Caco-2 (cell line): ENCODE measurements around the gene ARMCX2. TPM values are rescaled to one million over a fixed set of nuclear protein-coding genes. Genes with fewer than 3 reads are reported as not detected.

Source experiments
- BruUV-seq: library from RNA; stranded (reverse); fragments of 400-500 nt; replicated peaks from 2 replicates; lab custom pipeline; 2021; lab: Mats Ljungman, UMichigan
- CTCF ChIA-PET: fragments of 300-600 bp; sonication (Branson Sonifier 250); formaldehyde crosslinking; loops from one replicate; lab custom pipeline; 2022; ENCODE audit warnings: antibody characterized with exemption; lab: Charles Lee
- POLR2A ChIA-PET: fragments of 300-600 bp; sonication (Branson Sonifier 250); formaldehyde crosslinking; loops from one replicate; lab custom pipeline; 2022; ENCODE audit warnings: antibody characterized with exemption; lab: Charles Lee
- DNase-seq, 2 experiments: peaks; one replicate each; pipeline versions ENCODE4 v3.0.0 to v3.0.0-alpha.2; 2020 to 2022
- H3K27me3 ChIP-seq: replicated peaks from 2 replicates; pipeline ENCODE4 v1.6.0; 2011; ENCODE audit warnings: low read length; ENCODE audit not compliant: control insufficient read depth, insufficient read depth
- H3K36me3 ChIP-seq: 2 replicates; pipeline ENCODE4 v1.5.1; 2011; ENCODE audit warnings: low read length; ENCODE audit not compliant: control insufficient read depth, insufficient read depth
- H3K4me1 ChIP-seq: fragments of 250-450 bp; sonication (Bioruptor Pico); 2 replicates; pipeline ENCODE4 v1.5.1; 2020; ENCODE audit warnings: mild to moderate bottlenecking
- H3K4me3 ChIP-seq: 2 replicates; pipeline ENCODE4 v1.5.1; 2011; ENCODE audit warnings: low read depth, mild to moderate bottlenecking, control low read depth, low read length
- H3K9me3 ChIP-seq: fragments of 250-450 bp; sonication (Bioruptor Pico); 2 replicates; pipeline ENCODE4 v1.5.1; 2020; ENCODE audit warnings: mild to moderate bottlenecking, moderate library complexity
- H3K27ac Mint-ChIP-seq: one replicate; pipeline ENCODE4 v1.8.0; 2022; ENCODE audit warnings: mixed read lengths; ENCODE audit not compliant: unreplicated experiment
- H3K27me3 Mint-ChIP-seq: one replicate; pipeline ENCODE4 v1.8.0; 2022; ENCODE audit warnings: mixed read lengths; ENCODE audit not compliant: insufficient read depth, unreplicated experiment
- H3K36me3 Mint-ChIP-seq: one replicate; pipeline ENCODE4 v1.8.0; 2022; ENCODE audit warnings: mild to moderate bottlenecking, mixed read lengths; ENCODE audit not compliant: insufficient read depth, unreplicated experiment
- H3K4me1 Mint-ChIP-seq: one replicate; pipeline ENCODE4 v1.8.0; 2022; ENCODE audit warnings: low read depth, mixed read lengths; ENCODE audit not compliant: unreplicated experiment
- H3K4me3 Mint-ChIP-seq: one replicate; pipeline ENCODE4 v1.8.0; 2022; ENCODE audit warnings: mild to moderate bottlenecking, moderate library complexity, mixed read lengths; ENCODE audit not compliant: unreplicated experiment
- H3K9me3 Mint-ChIP-seq: one replicate; pipeline ENCODE4 v1.8.0; 2022; ENCODE audit warnings: mixed read lengths; ENCODE audit not compliant: unreplicated experiment
- intact Hi-C: fragments of 100-400 bp; cut with micrococcal nuclease; formaldehyde crosslinking; loops from one replicate; pipeline ENCODE4 v1.10.0; 2022; ENCODE audit not compliant: unreplicated experiment
- total RNA-seq: library from RNA; stranded (reverse); gene quantifications from 2 replicates; pipeline ENCODE4 v1.2.3, GENCODE V29; 2022
- TF ChIP-seq, protein P1 (sequence below), 2 experiments: fragments of 200-600 bp in 1 of 2; IDR thresholded peaks; 1 replicate in 1 of 2; 2 replicates in 1 of 2; pipeline versions ENCODE4 v1.5.1 to v1.8.0; 2011 to 2022; ENCODE audit warnings: antibody characterized with exemption in 1 of 2, control low read depth in 1 of 2, inconsistent platforms in 1 of 2, low read depth in 1 of 2, low read length in 1 of 2, mild to moderate bottlenecking in 1 of 2, moderate library complexity in 1 of 2; ENCODE audit not compliant: insufficient read depth in 1 of 2, severe bottlenecking in 1 of 2, unreplicated experiment in 1 of 2

The ARMCX2 gene
- total RNA-seq, 1 experiment from 2014 or later = not detected

DNA sequence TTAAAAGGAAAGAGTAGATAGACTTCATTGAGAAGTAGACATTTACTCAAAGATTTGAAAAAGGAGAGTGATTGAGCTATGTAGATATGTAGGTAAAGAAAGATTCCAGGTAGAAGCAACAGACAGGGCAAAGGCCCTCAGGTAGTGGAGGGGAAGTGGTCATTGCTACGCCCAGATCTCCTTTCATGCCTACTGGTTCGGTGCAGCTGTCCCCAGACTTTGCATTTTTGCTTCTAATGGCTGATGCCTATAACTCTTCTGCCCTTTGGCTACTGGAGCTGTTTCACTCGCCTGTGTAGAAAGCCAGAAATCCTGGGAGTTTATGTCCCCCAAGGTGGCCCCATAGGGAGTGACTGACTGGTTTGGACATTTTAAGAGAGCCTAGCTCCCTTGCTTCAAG is 16.9 kb upstream of the ARMCX2 start:
- no TSS peak for BruUV-seq
- H3K36me3 Mint-ChIP-seq = no peaks in the 10 kb centered on the region
- H3K4me1 Mint-ChIP-seq = no peaks in the 10 kb centered on the region
- intact Hi-C loops = no loop called here
- H3K27me3 ChIP-seq = no peaks in the 10 kb centered on the region
- no peaks in the 10 kb centered on the region for H3K36me3 ChIP-seq
- no peak for DNase-seq
- ChIA-PET POLR2A (no interaction called here), CTCF (no interaction called here)
- H3K27ac Mint-ChIP-seq = no peak overlapping the region
- H3K9me3 Mint-ChIP-seq = no peaks in the 10 kb centered on the region
- TF ChIP-seq, protein P1, sequence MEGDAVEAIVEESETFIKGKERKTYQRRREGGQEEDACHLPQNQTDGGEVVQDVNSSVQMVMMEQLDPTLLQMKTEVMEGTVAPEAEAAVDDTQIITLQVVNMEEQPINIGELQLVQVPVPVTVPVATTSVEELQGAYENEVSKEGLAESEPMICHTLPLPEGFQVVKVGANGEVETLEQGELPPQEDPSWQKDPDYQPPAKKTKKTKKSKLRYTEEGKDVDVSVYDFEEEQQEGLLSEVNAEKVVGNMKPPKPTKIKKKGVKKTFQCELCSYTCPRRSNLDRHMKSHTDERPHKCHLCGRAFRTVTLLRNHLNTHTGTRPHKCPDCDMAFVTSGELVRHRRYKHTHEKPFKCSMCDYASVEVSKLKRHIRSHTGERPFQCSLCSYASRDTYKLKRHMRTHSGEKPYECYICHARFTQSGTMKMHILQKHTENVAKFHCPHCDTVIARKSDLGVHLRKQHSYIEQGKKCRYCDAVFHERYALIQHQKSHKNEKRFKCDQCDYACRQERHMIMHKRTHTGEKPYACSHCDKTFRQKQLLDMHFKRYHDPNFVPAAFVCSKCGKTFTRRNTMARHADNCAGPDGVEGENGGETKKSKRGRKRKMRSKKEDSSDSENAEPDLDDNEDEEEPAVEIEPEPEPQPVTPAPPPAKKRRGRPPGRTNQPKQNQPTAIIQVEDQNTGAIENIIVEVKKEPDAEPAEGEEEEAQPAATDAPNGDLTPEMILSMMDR (IDR thresholded peaks at IDR 0.05; ENCODE audit: insufficient read depth in 1 of 2, low read depth in 1 of 2, low read length in 1 of 2, severe bottlenecking in 1 of 2, unreplicated experiment in 1 of 2) = no peak
- H3K27me3 Mint-ChIP-seq = peaks cover 7% of the 10 kb centered on the region
- H3K9me3 ChIP-seq = no peaks in the 10 kb centered on the region
- no peak overlapping the region for H3K4me3 ChIP-seq
- H3K4me3 Mint-ChIP-seq = no peak overlapping the region
- no peaks in the 10 kb centered on the region for H3K4me1 ChIP-seq

GRCh38 chrX:101668143-101668542 is 8.5 kb upstream of the ARMCX2 start:
- POLR2A ChIA-PET = no interaction called here
- no peaks in the 10 kb centered on the region for H3K36me3 Mint-ChIP-seq
- TF ChIP-seq, protein P1 (IDR thresholded peaks at IDR 0.05; ENCODE audit: insufficient read depth in 1 of 2, low read depth in 1 of 2, low read length in 1 of 2, severe bottlenecking in 1 of 2, unreplicated experiment in 1 of 2) = no peak

GRCh38 chrX:101658661-101659491 is 774 bp downstream of the ARMCX2 start:
- Histone ChIP-seq H3K36me3 (no peaks in the 10 kb centered on the region), H3K9me3 (no peaks in the 10 kb centered on the region), H3K27me3 (no peaks in the 10 kb centered on the region), H3K4me1 (no peaks in the 10 kb centered on the region), H3K4me3 (no peak overlapping the region)
- H3K4me1 Mint-ChIP-seq = no peaks in the 10 kb centered on the region
- no peak overlapping the region for H3K27ac Mint-ChIP-seq
- H3K27me3 Mint-ChIP-seq = peaks cover 9% of the 10 kb centered on the region
- BruUV-seq = no TSS peak
- DNase-seq = no peak
- no peaks in the 10 kb centered on the region for H3K36me3 Mint-ChIP-seq
- H3K4me3 Mint-ChIP-seq = no peak overlapping the region
- ChIA-PET POLR2A (no interaction called here), CTCF (no interaction called here)
- H3K9me3 Mint-ChIP-seq = no peaks in the 10 kb centered on the region
- TF ChIP-seq, protein P1 (IDR thresholded peaks at IDR 0.05; ENCODE audit: insufficient read depth in 1 of 2, low read depth in 1 of 2, low read length in 1 of 2, severe bottlenecking in 1 of 2, unreplicated experiment in 1 of 2) = no peak
- intact Hi-C loops = no loop called here

More at GRCh38 chrX:101668143-101668542, 8.5 kb upstream of the ARMCX2 start:
- intact Hi-C loops = no loop called here
- Histone ChIP-seq H3K36me3 (no peaks in the 10 kb centered on the region), H3K4me1 (no peaks in the 10 kb centered on the region), H3K4me3 (no peak overlapping the region), H3K9me3 (no peaks in the 10 kb centered on the region), H3K27me3 (no peaks in the 10 kb centered on the region)
- no TSS peak for BruUV-seq
- no peak overlapping the region for H3K27ac Mint-ChIP-seq
- no peaks in the 10 kb centered on the region for H3K9me3 Mint-ChIP-seq
- H3K27me3 Mint-ChIP-seq = no peaks in the 10 kb centered on the region
- no peak for DNase-seq
- H3K4me1 Mint-ChIP-seq = no peaks in the 10 kb centered on the region
- no peak overlapping the region for H3K4me3 Mint-ChIP-seq
- CTCF ChIA-PET = no interaction called here
